Measurements from ENCODE around the gene HES3. TPM values are rescaled to one million over a fixed set of nuclear protein-coding genes. Genes with fewer than 3 reads are reported as not detected.
A peak's percentile ranks its signal among the peaks of the same experiment; 100 is the strongest.

Gene HES3
- total RNA-seq, 4 donors from 2014 or later: not detected

GRCh38 chr1:6220236-6220635, 23.7 kb upstream of the HES3 start:
- H3K9me3 ChIP-seq: no peaks in the 10 kb centered on the region
- no peak overlapping the region for H3K4me3 ChIP-seq
- intact Hi-C loops (cut with DNase I; ENCODE audit: low total_unique reads): no loop called here
- TF ChIP-seq CTCF (IDR thresholded peaks at IDR 0.05) (no peak), POLR2A (IDR thresholded peaks at IDR 0.05) (no peak)
- no peak for DNase-seq
- H3K27me3 ChIP-seq: no peaks in the 10 kb centered on the region
- H3K4me1 ChIP-seq: no peaks in the 10 kb centered on the region
- no peak overlapping the region for H3K27ac ChIP-seq
- no peaks in the 10 kb centered on the region for H3K36me3 ChIP-seq

GRCh38 chr1:6221210-6221784, 22.7 kb upstream of the HES3 start:
- no peak overlapping the region for H3K4me3 ChIP-seq
- H3K36me3 ChIP-seq: no peaks in the 10 kb centered on the region
- DNase-seq: no peak
- no peaks in the 10 kb centered on the region for H3K27me3 ChIP-seq
- no peaks in the 10 kb centered on the region for H3K9me3 ChIP-seq
- TF ChIP-seq POLR2A (IDR thresholded peaks at IDR 0.05) (no peak), CTCF (IDR thresholded peaks at IDR 0.05) (no peak)
- H3K27ac ChIP-seq: no peak overlapping the region
- intact Hi-C loops (cut with DNase I; ENCODE audit: low total_unique reads): no loop called here
- H3K4me1 ChIP-seq: no peaks in the 10 kb centered on the region

GRCh38 chr1:6222636-6223035, 21.3 kb upstream of the HES3 start:
- no peaks in the 10 kb centered on the region for H3K4me1 ChIP-seq
- H3K9me3 ChIP-seq: no peaks in the 10 kb centered on the region
- H3K4me3 ChIP-seq: no peak overlapping the region
- intact Hi-C loops (cut with DNase I; ENCODE audit: low total_unique reads): no loop called here
- H3K27me3 ChIP-seq: no peaks in the 10 kb centered on the region
- no peak overlapping the region for H3K27ac ChIP-seq
- peak in 1 of 2 donors; percentile 56 for DNase-seq
- no peaks in the 10 kb centered on the region for H3K36me3 ChIP-seq
- TF ChIP-seq CTCF (IDR thresholded peaks at IDR 0.05) (no peak), POLR2A (IDR thresholded peaks at IDR 0.05) (no peak)

- no peak overlapping the region for H3K27ac ChIP-seq
- H3K36me3 ChIP-seq: no peaks in the 10 kb centered on the region
- no peaks in the 10 kb centered on the region for H3K9me3 ChIP-seq
- H3K27me3 ChIP-seq: no peaks in the 10 kb centered on the region
- no peak for TF ChIP-seq POLR2A (IDR thresholded peaks at IDR 0.05)
- TF ChIP-seq CTCF (IDR thresholded peaks at IDR 0.05): no peak
- intact Hi-C loops (cut with DNase I; ENCODE audit: low total_unique reads): no loop called here
- no peak overlapping the region for H3K4me3 ChIP-seq
- DNase-seq: no peak
- H3K4me1 ChIP-seq: no peaks in the 10 kb centered on the region
Observed at GRCh38 chr1:6223617-6224016, 20.4 kb upstream of the HES3 start.

GRCh38 chr1:6224718-6225117, 19.3 kb upstream of the HES3 start:
- Histone ChIP-seq H3K9me3 (no peaks in the 10 kb centered on the region), H3K4me1 (no peaks in the 10 kb centered on the region), H3K36me3 (no peaks in the 10 kb centered on the region), H3K27ac (no peak overlapping the region), H3K27me3 (no peaks in the 10 kb centered on the region), H3K4me3 (no peak overlapping the region)
- DNase-seq: no peak
- no peak for TF ChIP-seq CTCF (IDR thresholded peaks at IDR 0.05)
- intact Hi-C loops (cut with DNase I; ENCODE audit: low total_unique reads): no loop called here

Measured in uterus (tissue), 4 donors.